ENCODE measurements around the gene STAT5A. TPM values are rescaled to one million over a fixed set of nuclear protein-coding genes. Genes with fewer than 3 reads are reported as not detected.
"Not testable (repeated sequence)": the region's sequence is repeated elsewhere in the genome, so short reads cannot be mapped to it uniquely, and the experiment has no call there.

Gene STAT5A
- total RNA-seq, 1 experiment from 2014 or later, result 3.1 TPM

DNA sequence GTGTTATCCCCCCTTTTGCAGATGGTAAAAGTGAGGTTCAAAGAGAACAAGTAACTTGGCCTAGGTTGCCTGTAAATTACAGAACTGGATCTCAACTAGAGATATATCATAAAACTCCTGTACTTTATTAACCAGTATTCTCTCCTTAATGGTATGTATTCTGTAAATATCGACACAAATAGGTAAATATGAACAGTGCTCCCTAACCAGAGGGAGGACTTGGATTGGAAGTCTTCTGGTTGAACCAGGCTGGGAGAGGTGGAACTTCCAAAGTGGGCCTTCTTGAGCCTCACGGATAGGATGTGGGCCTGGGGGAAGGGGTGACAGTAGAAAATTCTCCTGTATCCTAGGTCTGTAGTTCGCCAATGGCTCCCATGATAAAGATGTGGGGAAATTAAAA lies 7.7 kb downstream of the STAT5A start:
- Mint-ChIP-seq H3K27me3 (ENCODE audit: unreplicated experiment) (peaks cover 14% of the 10 kb centered on the region), H3K36me3 (ENCODE audit: insufficient read depth, unreplicated experiment) (no peaks in the 10 kb centered on the region), H3K27ac (ENCODE audit: unreplicated experiment) (no peak overlapping the region), H3K4me3 (ENCODE audit: low read depth, unreplicated experiment) (no peak overlapping the region), H3K4me1 (ENCODE audit: low read depth, unreplicated experiment) (no peaks in the 10 kb centered on the region), H3K9me3 (ENCODE audit: low read depth, unreplicated experiment) (no peaks in the 10 kb centered on the region)
- no TSS peak for BruUV-seq (replicated peaks)
- intact Hi-C loops (cut with micrococcal nuclease; ENCODE audit: unreplicated experiment), result no loop called here
- CTCF ChIA-PET, result no interaction called here
- TF ChIP-seq, protein P1, sequence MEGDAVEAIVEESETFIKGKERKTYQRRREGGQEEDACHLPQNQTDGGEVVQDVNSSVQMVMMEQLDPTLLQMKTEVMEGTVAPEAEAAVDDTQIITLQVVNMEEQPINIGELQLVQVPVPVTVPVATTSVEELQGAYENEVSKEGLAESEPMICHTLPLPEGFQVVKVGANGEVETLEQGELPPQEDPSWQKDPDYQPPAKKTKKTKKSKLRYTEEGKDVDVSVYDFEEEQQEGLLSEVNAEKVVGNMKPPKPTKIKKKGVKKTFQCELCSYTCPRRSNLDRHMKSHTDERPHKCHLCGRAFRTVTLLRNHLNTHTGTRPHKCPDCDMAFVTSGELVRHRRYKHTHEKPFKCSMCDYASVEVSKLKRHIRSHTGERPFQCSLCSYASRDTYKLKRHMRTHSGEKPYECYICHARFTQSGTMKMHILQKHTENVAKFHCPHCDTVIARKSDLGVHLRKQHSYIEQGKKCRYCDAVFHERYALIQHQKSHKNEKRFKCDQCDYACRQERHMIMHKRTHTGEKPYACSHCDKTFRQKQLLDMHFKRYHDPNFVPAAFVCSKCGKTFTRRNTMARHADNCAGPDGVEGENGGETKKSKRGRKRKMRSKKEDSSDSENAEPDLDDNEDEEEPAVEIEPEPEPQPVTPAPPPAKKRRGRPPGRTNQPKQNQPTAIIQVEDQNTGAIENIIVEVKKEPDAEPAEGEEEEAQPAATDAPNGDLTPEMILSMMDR (IDR thresholded peaks at IDR 0.05; ENCODE audit: unreplicated experiment), result no peak
- no peak for DNase-seq

DNA sequence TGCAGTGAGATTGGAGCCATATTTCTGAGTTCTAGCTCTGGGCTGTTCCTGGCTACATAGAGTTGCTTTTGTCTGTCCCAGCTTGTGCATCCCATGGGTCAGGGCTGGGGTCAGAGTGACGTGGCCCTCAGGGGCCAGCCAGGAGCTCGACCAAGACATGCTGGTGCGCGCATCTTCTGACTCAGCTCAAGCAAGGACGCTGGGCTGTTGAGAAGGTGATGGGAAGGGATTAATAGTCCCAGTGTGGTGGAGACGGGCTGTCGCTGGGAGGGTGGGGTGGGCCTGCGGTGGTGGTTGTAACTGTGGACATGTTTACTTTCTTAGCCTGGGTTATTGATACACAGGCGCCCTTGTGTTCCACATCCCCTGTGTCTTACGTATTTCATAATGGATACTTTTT lies 9.5 kb downstream of the STAT5A start:
- intact Hi-C loops (cut with micrococcal nuclease; ENCODE audit: unreplicated experiment); H3K4me1 Mint-ChIP-seq (ENCODE audit: low read depth, unreplicated experiment); H3K36me3 Mint-ChIP-seq (ENCODE audit: insufficient read depth, unreplicated experiment); DNase-seq; CTCF ChIA-PET; H3K9me3 Mint-ChIP-seq (ENCODE audit: low read depth, unreplicated experiment); H3K27ac Mint-ChIP-seq (ENCODE audit: unreplicated experiment); H3K4me3 Mint-ChIP-seq (ENCODE audit: low read depth, unreplicated experiment); BruUV-seq (replicated peaks): not testable (repeated sequence)
- H3K27me3 Mint-ChIP-seq (ENCODE audit: unreplicated experiment), result peaks cover 29% of the 10 kb centered on the region

DNA sequence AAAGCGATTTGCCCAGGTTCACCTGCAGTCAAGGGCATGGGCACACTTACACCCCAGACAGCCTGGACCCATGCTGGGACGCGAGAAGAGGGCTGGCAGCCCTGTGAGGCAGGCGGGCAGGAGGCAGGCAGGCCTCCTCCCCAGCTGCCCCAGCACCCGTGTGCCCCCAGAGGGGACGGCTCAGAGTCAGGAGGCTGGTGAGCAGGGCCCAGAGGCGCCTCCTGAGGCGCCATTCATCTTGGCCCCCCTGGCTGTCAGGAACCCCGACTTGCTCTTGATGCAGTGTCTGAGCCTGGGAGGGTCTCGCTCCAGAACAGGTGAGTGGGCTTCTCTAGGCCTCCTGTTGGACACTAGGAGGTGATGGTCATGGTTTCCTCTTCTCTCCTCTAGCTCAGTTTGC lies 11.1 kb downstream of the STAT5A start:
- H3K27ac Mint-ChIP-seq (ENCODE audit: unreplicated experiment); BruUV-seq (replicated peaks); H3K4me3 Mint-ChIP-seq (ENCODE audit: low read depth, unreplicated experiment); H3K9me3 Mint-ChIP-seq (ENCODE audit: low read depth, unreplicated experiment); DNase-seq; intact Hi-C loops (cut with micrococcal nuclease; ENCODE audit: unreplicated experiment); H3K36me3 Mint-ChIP-seq (ENCODE audit: insufficient read depth, unreplicated experiment); H3K4me1 Mint-ChIP-seq (ENCODE audit: low read depth, unreplicated experiment): not testable (repeated sequence)
- CTCF ChIA-PET, result interaction anchor here (0.5 kb wide), 1 partner anchor 102 kb away, joined by 5 read pairs; no protein-coding TSS in a partner anchor
- H3K27me3 Mint-ChIP-seq (ENCODE audit: unreplicated experiment), result peaks cover 31% of the 10 kb centered on the region

DNA sequence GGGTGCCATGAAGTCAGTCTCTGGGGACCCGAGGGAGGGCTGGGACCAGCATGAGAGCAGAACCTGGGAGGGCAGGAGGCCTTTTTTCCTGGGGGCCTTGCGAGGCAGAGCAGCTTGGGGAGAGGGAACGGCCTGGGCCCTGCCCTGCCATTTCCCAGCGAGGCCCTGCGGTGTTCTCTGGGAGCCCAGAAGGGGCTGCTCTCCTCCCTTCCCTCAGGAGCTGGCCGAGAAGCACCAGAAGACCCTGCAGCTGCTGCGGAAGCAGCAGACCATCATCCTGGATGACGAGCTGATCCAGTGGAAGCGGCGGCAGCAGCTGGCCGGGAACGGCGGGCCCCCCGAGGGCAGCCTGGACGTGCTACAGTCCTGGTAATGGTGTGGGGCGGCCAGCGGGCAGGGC lies 11.6 kb downstream of the STAT5A start:
- BruUV-seq (replicated peaks); H3K27ac Mint-ChIP-seq (ENCODE audit: unreplicated experiment); H3K4me3 Mint-ChIP-seq (ENCODE audit: low read depth, unreplicated experiment); H3K36me3 Mint-ChIP-seq (ENCODE audit: insufficient read depth, unreplicated experiment); H3K9me3 Mint-ChIP-seq (ENCODE audit: low read depth, unreplicated experiment); H3K4me1 Mint-ChIP-seq (ENCODE audit: low read depth, unreplicated experiment); DNase-seq; intact Hi-C loops (cut with micrococcal nuclease; ENCODE audit: unreplicated experiment): not testable (repeated sequence)
- H3K27me3 Mint-ChIP-seq (ENCODE audit: unreplicated experiment), result peaks cover 29% of the 10 kb centered on the region
- CTCF ChIA-PET, result interaction anchor here (0.5 kb wide), 1 partner anchor 101 kb away, joined by 5 read pairs; no protein-coding TSS in a partner anchor

DNA sequence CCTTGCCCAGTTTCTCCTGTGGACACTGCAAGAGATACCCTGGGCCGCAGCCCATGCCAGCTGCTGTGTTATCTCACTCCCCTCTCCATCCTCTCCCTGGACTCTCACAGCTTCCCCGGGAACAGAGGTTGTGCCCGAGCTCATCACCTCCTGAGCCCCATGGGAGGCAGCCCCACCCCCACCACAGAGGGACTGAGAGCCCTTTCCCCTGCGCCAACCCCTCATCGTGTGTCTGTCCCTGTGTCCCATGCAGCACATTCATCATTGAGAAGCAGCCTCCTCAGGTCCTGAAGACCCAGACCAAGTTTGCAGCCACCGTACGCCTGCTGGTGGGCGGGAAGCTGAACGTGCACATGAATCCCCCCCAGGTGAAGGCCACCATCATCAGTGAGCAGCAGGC lies 12.7 kb downstream of the STAT5A start:
- peaks cover 6% of the 10 kb centered on the region for H3K36me3 Mint-ChIP-seq (ENCODE audit: insufficient read depth, unreplicated experiment)
- TF ChIP-seq, protein P1 (IDR thresholded peaks at IDR 0.05; ENCODE audit: unreplicated experiment), result no peak
- intact Hi-C loops (cut with micrococcal nuclease; ENCODE audit: unreplicated experiment), result no loop called here
- H3K27me3 Mint-ChIP-seq (ENCODE audit: unreplicated experiment), result peaks cover 18% of the 10 kb centered on the region
- no peak overlapping the region for H3K27ac Mint-ChIP-seq (ENCODE audit: unreplicated experiment)
- H3K4me3 Mint-ChIP-seq (ENCODE audit: low read depth, unreplicated experiment), result no peak overlapping the region
- H3K9me3 Mint-ChIP-seq (ENCODE audit: low read depth, unreplicated experiment), result no peaks in the 10 kb centered on the region
- no peak for DNase-seq
- no TSS peak for BruUV-seq (replicated peaks)
- CTCF ChIA-PET, result interaction anchor here (0.6 to 1.1 kb wide), 2 partner anchors 10 to 181 kb away, joined by 4 read pairs; no protein-coding TSS in a partner anchor
- H3K4me1 Mint-ChIP-seq (ENCODE audit: low read depth, unreplicated experiment), result no peaks in the 10 kb centered on the region

DNA sequence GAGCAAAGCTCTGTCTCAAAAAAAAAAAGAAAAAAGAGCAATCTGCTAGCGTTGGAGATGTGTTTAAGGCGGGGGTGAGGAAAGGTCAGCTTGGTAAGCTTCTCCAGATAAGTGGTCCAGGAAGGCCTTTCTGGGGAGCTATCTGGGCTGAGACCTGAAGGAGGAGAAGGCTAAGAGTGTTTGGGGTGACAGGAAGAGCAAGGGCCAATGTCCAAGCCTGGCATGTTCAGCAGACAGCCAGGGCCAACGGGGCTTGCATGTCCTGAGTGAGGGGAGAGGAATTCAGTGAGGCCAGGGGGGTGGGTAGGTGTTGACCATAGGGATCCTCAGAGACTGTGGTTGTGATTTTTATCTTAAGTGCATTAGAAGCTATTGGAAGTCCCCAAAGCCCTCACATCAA lies 15.4 kb downstream of the STAT5A start:
- Mint-ChIP-seq H3K27me3 (ENCODE audit: unreplicated experiment) (peaks cover 17% of the 10 kb centered on the region), H3K9me3 (ENCODE audit: low read depth, unreplicated experiment) (no peaks in the 10 kb centered on the region), H3K36me3 (ENCODE audit: insufficient read depth, unreplicated experiment) (peaks cover 6% of the 10 kb centered on the region), H3K4me1 (ENCODE audit: low read depth, unreplicated experiment) (no peaks in the 10 kb centered on the region), H3K4me3 (ENCODE audit: low read depth, unreplicated experiment) (no peak overlapping the region), H3K27ac (ENCODE audit: unreplicated experiment) (no peak overlapping the region)
- intact Hi-C loops (cut with micrococcal nuclease; ENCODE audit: unreplicated experiment), result no loop called here
- BruUV-seq (replicated peaks), result no TSS peak
- DNase-seq, result no peak
- TF ChIP-seq, protein P1 (IDR thresholded peaks at IDR 0.05; ENCODE audit: unreplicated experiment), result no peak
- CTCF ChIA-PET, result interaction anchor here (0.5 to 0.7 kb wide), 2 partner anchors 17 to 26 kb away, joined by 3 to 4 read pairs; no protein-coding TSS in a partner anchor
